H9 (cell line): ENCODE data around the gene TBL1X. TPM values are rescaled to one million over a fixed set of nuclear protein-coding genes. Genes with fewer than 3 reads are reported as not detected.

Source experiments
- DNase-seq: peaks from one replicate; pipeline ENCODE4 v3.0.0-alpha.2; 2017
- H2AFZ ChIP-seq: one replicate; pipeline ENCODE4 v1.6.1; 2013; ENCODE audit warnings: mild to moderate bottlenecking, low read length, control low read depth, moderate library complexity
- H2AK5ac ChIP-seq: 2 replicates; pipeline ENCODE4 v1.6.1; 2013; ENCODE audit warnings: low read length, control low read depth, mixed read lengths; ENCODE audit not compliant: insufficient read length
- H2BK120ac ChIP-seq: one replicate; pipeline ENCODE4 v1.6.1; 2013; ENCODE audit warnings: low read depth, mild to moderate bottlenecking, low read length, control low read depth, inconsistent platforms; ENCODE audit not compliant: poor library complexity, severe bottlenecking
- H2BK12ac ChIP-seq: 2 replicates; pipeline ENCODE4 v1.6.1; 2013; ENCODE audit warnings: low read length, control low read depth, mixed read lengths, low read depth; ENCODE audit not compliant: insufficient read length
- H2BK15ac ChIP-seq: 2 replicates; pipeline ENCODE4 v1.6.1; 2013; ENCODE audit warnings: low read depth, low read length, control low read depth
- H2BK20ac ChIP-seq: one replicate; pipeline ENCODE4 v1.6.1; 2013; ENCODE audit warnings: low read depth, mild to moderate bottlenecking, low read length, control low read depth, inconsistent platforms; ENCODE audit not compliant: poor library complexity, severe bottlenecking
- H2BK5ac ChIP-seq: 2 replicates; pipeline ENCODE4 v1.6.1; 2013; ENCODE audit warnings: low read length, control low read depth, mixed read lengths; ENCODE audit not compliant: insufficient read length
- H3K14ac ChIP-seq: 2 replicates; pipeline ENCODE4 v1.6.1; 2013; ENCODE audit warnings: low read length, control low read depth; ENCODE audit not compliant: insufficient read depth
- H3K18ac ChIP-seq: 2 replicates; pipeline ENCODE4 v1.6.1; 2013; ENCODE audit warnings: low read depth, mild to moderate bottlenecking, mixed read lengths, low read length, control low read depth; ENCODE audit not compliant: insufficient read length
- H3K23ac ChIP-seq: 2 replicates; pipeline ENCODE4 v1.6.1; 2013; ENCODE audit warnings: low read length, control low read depth, mixed read lengths, low read depth; ENCODE audit not compliant: insufficient read length
- H3K23me2 ChIP-seq: 2 replicates; pipeline ENCODE4 v1.6.1; 2013; ENCODE audit warnings: low read depth, mild to moderate bottlenecking, mixed read lengths, low read length, control low read depth; ENCODE audit not compliant: insufficient read length, poor library complexity, severe bottlenecking
- H3K27ac ChIP-seq: 2 replicates; pipeline ENCODE4 v1.5.1; 2013; ENCODE audit warnings: low read length, control low read depth, mixed read lengths, low read depth; ENCODE audit not compliant: insufficient read length
- H3K27me3 ChIP-seq: 2 replicates; pipeline ENCODE4 v1.6.1; 2013; ENCODE audit warnings: low read length, control low read depth, inconsistent platforms; ENCODE audit not compliant: insufficient read depth
- H3K4ac ChIP-seq: 2 replicates; pipeline ENCODE4 v1.6.1; 2013; ENCODE audit warnings: low read depth, mild to moderate bottlenecking, control low read depth, inconsistent platforms, low read length, moderate library complexity
- H3K4me1 ChIP-seq: 2 replicates; pipeline ENCODE4 v1.6.1; 2013; ENCODE audit warnings: low read length, control low read depth, inconsistent platforms; ENCODE audit not compliant: insufficient read depth
- H3K4me2 ChIP-seq: 2 replicates; pipeline ENCODE4 v1.6.1; 2013; ENCODE audit warnings: low read length, control low read depth, mixed read lengths; ENCODE audit not compliant: insufficient read length, insufficient read depth
- H3K56ac ChIP-seq: 2 replicates; pipeline ENCODE4 v1.6.1; 2013; ENCODE audit warnings: low read depth, mild to moderate bottlenecking, mixed read lengths, low read length, control low read depth; ENCODE audit not compliant: insufficient read length
- H3K79me1 ChIP-seq: 2 replicates; pipeline ENCODE4 v1.6.1; 2013; ENCODE audit warnings: low read depth, mild to moderate bottlenecking, moderate library complexity, low read length, control low read depth, inconsistent platforms; ENCODE audit not compliant: insufficient read depth, poor library complexity, severe bottlenecking
- H3K79me2 ChIP-seq: 2 replicates; pipeline ENCODE4 v1.6.1; 2013; ENCODE audit warnings: low read length, control low read depth, inconsistent platforms; ENCODE audit not compliant: insufficient read depth
- H3K9ac ChIP-seq: 2 replicates; pipeline ENCODE4 v1.6.1; 2013; ENCODE audit warnings: low read length, control low read depth, mixed read lengths; ENCODE audit not compliant: insufficient read length; ENCODE audit errors: extremely low read depth
- H3K9me3 ChIP-seq: one replicate; pipeline ENCODE4 v1.6.1; 2013; ENCODE audit warnings: low read depth, low read length, inconsistent platforms; ENCODE audit not compliant: control insufficient read depth
- H3T11ph ChIP-seq: one replicate; pipeline ENCODE4 v1.6.1; 2013; ENCODE audit warnings: mild to moderate bottlenecking, low read length, control low read depth, inconsistent platforms
- H4K20me1 ChIP-seq: one replicate; pipeline ENCODE4 v1.6.1; 2013; ENCODE audit not compliant: control insufficient read depth, insufficient read length, insufficient read depth
- H4K5ac ChIP-seq: 2 replicates; pipeline ENCODE4 v1.6.1; 2013; ENCODE audit warnings: low read depth, mild to moderate bottlenecking, mixed read lengths, low read length, control low read depth; ENCODE audit not compliant: insufficient read length
- H4K8ac ChIP-seq: replicated peaks from 2 replicates; pipeline ENCODE4 v1.6.1; 2013; ENCODE audit warnings: low read length, control low read depth, mixed read lengths, low read depth; ENCODE audit not compliant: insufficient read length
- H4K91ac ChIP-seq: 2 replicates; pipeline ENCODE4 v1.6.1; 2013; ENCODE audit warnings: low read depth, mild to moderate bottlenecking, moderate library complexity, mixed read lengths, low read length, control low read depth; ENCODE audit not compliant: insufficient read length
- H3K27ac Mint-ChIP-seq, 3 experiments: 2 replicates in 2 of 3; 3 replicates in 1 of 3; pipeline ENCODE4 v1.8.0; 2020 to 2021; ENCODE audit warnings: mixed read lengths in 3 of 3, mild to moderate bottlenecking in 1 of 3, moderate library complexity in 1 of 3
- H3K27me3 Mint-ChIP-seq: 2 replicates; pipeline ENCODE4 v1.8.0; 2021; ENCODE audit warnings: low read depth, mild to moderate bottlenecking, moderate library complexity, mixed read lengths
- H3K36me3 Mint-ChIP-seq, 3 experiments: 2 replicates in 2 of 3; 3 replicates in 1 of 3; pipeline ENCODE4 v1.8.0; 2020 to 2021; ENCODE audit warnings: low read depth in 3 of 3, mixed read lengths in 3 of 3; ENCODE audit not compliant: insufficient read depth in 1 of 3
- H3K4me1 Mint-ChIP-seq, 2 experiments: 2 replicates each; pipeline ENCODE4 v1.8.0; 2020; ENCODE audit warnings: mixed read lengths in 2 of 2
- H3K4me3 Mint-ChIP-seq, 2 experiments: 2 replicates in 1 of 2; 3 replicates in 1 of 2; pipeline ENCODE4 v1.8.0; 2020 to 2021; ENCODE audit warnings: mild to moderate bottlenecking in 2 of 2, mixed read lengths in 2 of 2, moderate library complexity in 1 of 2
- H3K9me3 Mint-ChIP-seq, 2 experiments: 2 replicates in 1 of 2; 3 replicates in 1 of 2; pipeline ENCODE4 v1.8.0; 2020; ENCODE audit warnings: mild to moderate bottlenecking in 2 of 2, mixed read lengths in 2 of 2, moderate library complexity in 1 of 2
- WGBS: extraction: QIAGEN DNeasy Blood & Tissue Kit; methylation state at CpG from one replicate; pipeline ENCODE4 v1.1.7; 2013; ENCODE audit warnings: missing lambda C conversion rate, low lambda C conversion rate, mixed read lengths; ENCODE audit not compliant: insufficient read length; ENCODE audit errors: extremely low coverage; 5-methylcytosine and 5-hydroxymethylcytosine counted together
- total RNA-seq: library from RNA; stranded (reverse); gene quantifications from 2 replicates; pipeline ENCODE4 v1.2.1, GENCODE V29; 2021
- TF ChIP-seq, protein P1 (sequence below): fragments of 200-600 bp; sonication (generic); conservative IDR thresholded peaks from 3 replicates; pipeline ENCODE4 v1.8.0; 2021; ENCODE audit warnings: antibody characterized with exemption, mild to moderate bottlenecking

Gene TBL1X
- total RNA-seq, 1 experiment from 2014 or later, result 24.1 TPM

DNA sequence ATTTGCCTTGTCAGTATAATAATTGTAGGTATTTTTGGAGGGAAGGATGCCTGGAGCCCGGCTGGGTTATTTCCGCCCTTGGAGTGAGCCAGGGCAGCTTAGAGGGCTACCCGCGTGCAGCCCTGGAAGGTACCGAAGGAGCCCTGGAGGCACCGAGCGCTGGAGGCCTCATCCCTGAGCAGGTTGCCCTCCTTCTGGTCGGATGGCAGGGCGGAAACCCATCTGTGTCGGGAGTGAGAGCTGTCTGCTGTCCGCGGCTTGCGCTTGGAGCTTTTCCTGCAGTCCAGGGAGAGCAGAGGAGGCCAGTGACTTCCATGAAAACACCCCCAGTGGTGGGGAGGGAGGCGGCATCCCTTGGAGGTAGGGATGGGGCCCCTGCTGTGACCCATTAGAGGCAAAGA lies 122.1 kb downstream of the TBL1X start:
- no peaks in the 10 kb centered on the region for H3K23me2 ChIP-seq
- no peak overlapping the region for H3K18ac ChIP-seq
- H2BK5ac ChIP-seq, result no peak overlapping the region
- TF ChIP-seq, protein P1, sequence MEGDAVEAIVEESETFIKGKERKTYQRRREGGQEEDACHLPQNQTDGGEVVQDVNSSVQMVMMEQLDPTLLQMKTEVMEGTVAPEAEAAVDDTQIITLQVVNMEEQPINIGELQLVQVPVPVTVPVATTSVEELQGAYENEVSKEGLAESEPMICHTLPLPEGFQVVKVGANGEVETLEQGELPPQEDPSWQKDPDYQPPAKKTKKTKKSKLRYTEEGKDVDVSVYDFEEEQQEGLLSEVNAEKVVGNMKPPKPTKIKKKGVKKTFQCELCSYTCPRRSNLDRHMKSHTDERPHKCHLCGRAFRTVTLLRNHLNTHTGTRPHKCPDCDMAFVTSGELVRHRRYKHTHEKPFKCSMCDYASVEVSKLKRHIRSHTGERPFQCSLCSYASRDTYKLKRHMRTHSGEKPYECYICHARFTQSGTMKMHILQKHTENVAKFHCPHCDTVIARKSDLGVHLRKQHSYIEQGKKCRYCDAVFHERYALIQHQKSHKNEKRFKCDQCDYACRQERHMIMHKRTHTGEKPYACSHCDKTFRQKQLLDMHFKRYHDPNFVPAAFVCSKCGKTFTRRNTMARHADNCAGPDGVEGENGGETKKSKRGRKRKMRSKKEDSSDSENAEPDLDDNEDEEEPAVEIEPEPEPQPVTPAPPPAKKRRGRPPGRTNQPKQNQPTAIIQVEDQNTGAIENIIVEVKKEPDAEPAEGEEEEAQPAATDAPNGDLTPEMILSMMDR, result no peak; the same call in 1 of the 3 replicates
- H3K4ac ChIP-seq, result no peak overlapping the region
- no peaks in the 10 kb centered on the region for H3K9me3 ChIP-seq
- no peak overlapping the region for H2AFZ ChIP-seq
- Mint-ChIP-seq H3K27ac (no peak overlapping the region; a peak in 1 of 7 replicates), H3K27me3 (no peaks in the 10 kb centered on the region), H3K4me3 (no peak overlapping the region; a peak in 1 of 5 replicates), H3K36me3 (peaks cover 2 to 3% (median 2%) of the 10 kb centered on the region in 3 experiments; a peak in 4 of 7 replicates), H3K4me1 (peaks cover 32 to 49% of the 10 kb centered on the region in 2 experiments), H3K9me3 (peaks cover 5 to 38% of the 10 kb centered on the region in 2 experiments; a peak in 4 of 5 replicates)
- H2BK120ac ChIP-seq, result no peak overlapping the region
- no peak overlapping the region for H3T11ph ChIP-seq
- no peaks in the 10 kb centered on the region for H3K27me3 ChIP-seq
- H4K8ac ChIP-seq, result no peak overlapping the region
- no peak overlapping the region for H3K4me2 ChIP-seq
- WGBS, result no CpG with 5 or more reads among the region's 14 CpGs
- no peak overlapping the region for H2BK12ac ChIP-seq
- no peak overlapping the region for H3K14ac ChIP-seq
- peaks cover 16% of the 10 kb centered on the region; the same call in 1 of the 2 replicates for H3K4me1 ChIP-seq
- no peak overlapping the region for H2BK20ac ChIP-seq
- no peak overlapping the region for H4K5ac ChIP-seq
- no peak overlapping the region for H4K91ac ChIP-seq
- no peak overlapping the region for H2AK5ac ChIP-seq
- no peak overlapping the region for H3K56ac ChIP-seq
- H3K27ac ChIP-seq, result no peak overlapping the region
- H3K23ac ChIP-seq, result no peak overlapping the region
- DNase-seq, result peak; percentile 48
- H4K20me1 ChIP-seq, result no peaks in the 10 kb centered on the region
- no peak overlapping the region for H3K9ac ChIP-seq
- no peaks in the 10 kb centered on the region for H3K79me2 ChIP-seq
- no peaks in the 10 kb centered on the region for H3K79me1 ChIP-seq
- H2BK15ac ChIP-seq, result no peak overlapping the region
